Measurements from ENCODE around the gene ZSCAN30.
"Not testable (repeated sequence)": the region's sequence is repeated elsewhere in the genome, so short reads cannot be mapped to it uniquely, and the experiment has no call there.

Gene ZSCAN30

GRCh38 chr18:35227254-35227653 is 62.8 kb downstream of the ZSCAN30 start:
- DNase-seq, result no peak

- DNase-seq, result no peak
These were observed 66.2 kb downstream of the ZSCAN30 start for GRCh38 chr18:35223797-35224196.

DNA sequence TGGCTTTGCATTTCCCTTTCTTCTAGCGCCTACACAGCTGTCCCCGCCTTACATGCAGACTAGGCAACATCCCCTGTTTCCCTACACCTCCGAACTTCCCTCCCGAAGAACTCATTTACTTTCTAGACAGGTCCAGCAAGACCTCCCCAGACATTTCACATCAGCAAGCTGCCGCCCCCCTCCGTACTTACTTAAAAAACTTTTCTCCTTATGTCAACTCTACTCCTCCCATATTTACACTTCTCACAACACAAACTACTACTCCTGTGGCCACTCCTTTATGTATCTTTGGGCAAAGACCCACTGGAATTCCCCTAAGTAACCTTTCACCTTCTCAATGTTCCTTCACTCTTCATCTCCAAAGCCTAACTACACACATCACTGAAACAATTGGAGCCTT is 69.6 kb downstream of the ZSCAN30 start:
- no peak for DNase-seq

- not testable (repeated sequence) for DNase-seq
These were observed 70.7 kb downstream of the ZSCAN30 start for GRCh38 chr18:35219331-35219730.

DNA sequence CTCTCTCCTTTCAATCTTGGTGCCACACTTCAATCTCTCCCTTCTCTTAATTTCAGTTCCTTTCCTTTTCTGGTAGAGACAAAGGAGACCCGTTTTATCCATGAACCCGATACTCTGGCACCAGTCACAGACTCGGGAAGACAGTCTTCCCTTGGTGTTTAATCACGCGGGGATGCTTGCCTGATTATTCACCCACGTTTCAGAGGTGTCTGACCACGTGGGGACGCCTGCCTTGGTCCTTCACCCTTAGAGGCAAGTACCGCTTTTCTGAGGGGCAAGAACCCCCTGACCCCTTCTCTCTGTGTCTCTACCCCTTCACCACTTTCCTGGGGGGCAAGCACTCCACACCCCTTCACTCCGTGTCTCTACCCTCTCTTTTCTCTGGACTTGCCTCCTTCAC is 73.4 kb downstream of the ZSCAN30 start:
- not testable (repeated sequence) for DNase-seq

DNA sequence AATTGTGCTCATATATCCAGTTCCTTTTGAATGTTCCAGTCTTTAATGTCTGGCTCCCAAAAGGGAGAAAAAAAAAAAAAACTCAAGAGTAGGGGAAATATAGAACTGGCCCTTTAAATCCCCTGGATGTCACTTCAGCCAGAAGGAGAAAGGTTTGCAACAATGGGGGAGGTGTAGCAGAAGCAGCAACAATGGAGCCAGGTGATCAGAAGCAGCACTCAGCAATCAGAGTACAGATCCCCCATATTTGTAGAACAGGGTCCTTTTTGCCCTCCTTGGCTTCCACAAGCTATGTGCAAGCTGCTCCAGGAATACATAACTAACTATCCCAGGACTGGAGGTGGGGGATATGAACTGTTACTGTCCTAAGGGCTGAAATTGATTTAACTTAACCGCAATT is 75.0 kb downstream of the ZSCAN30 start:
- peak; percentile 20 for DNase-seq

- not testable (repeated sequence) for DNase-seq
These were observed 84.1 kb downstream of the ZSCAN30 start for GRCh38 chr18:35205746-35206458.

DNA sequence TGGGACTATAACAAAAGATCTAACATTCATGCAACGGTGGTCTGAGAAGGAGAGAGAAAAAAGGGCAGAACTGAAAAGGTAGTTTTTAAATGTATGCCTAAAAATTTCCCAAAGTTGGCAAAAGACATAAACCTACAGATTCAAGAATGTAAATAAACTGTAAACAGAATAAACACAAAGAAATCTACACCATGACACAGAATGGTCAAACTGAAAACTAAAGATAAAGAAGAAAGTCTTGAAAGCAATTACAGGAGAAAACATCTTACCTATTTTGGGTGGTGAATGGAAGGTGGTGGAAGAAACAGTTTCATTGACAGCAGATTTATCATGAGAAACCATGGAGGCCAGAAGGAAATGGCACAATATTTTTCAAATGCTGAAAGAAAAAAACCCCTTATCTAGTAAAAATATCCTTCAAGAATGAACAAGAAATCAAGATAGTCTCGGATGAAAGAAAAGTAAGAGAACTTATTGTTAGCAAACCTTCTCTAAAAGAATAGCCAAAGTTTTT is 84.8 kb downstream of the ZSCAN30 start:
- no peak for DNase-seq

DNA sequence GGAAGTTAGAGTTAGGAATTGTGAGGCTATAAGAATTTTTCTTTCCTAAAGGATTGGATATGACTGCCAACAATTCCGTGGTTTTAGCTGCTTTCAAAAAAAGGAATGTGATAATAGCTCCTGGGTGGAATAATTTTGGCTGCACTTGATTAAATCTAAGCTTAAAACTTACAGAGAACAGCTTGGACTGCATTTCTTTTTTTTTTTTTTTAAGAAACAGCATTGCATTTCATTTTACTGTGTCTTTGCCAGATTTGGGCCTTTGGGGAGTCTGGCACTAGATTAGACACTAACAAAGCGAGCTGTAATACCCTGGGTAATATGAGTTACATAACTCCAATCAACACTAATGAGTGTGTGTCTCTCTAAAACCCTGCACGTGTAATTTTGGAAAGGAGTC is 87.0 kb downstream of the ZSCAN30 start:
- DNase-seq, result no peak

- DNase-seq, result peak; percentile 25
These were observed 88.6 kb downstream of the ZSCAN30 start for GRCh38 chr18:35201256-35201931.
